Stimulated activated CD8-positive, alpha-beta memory T cell treated with anti-CD3 and anti-CD28 coated beads, Interleukin-4, amount 100 ng/mL, for 4 hours (primary cell): ENCODE measurements around the gene HDAC8.

ENCODE experiments used
- DNase-seq, 2 donors: peaks; one replicate each; pipeline ENCODE4 v3.0.0-alpha.2; 2020; ENCODE audit warnings: low read depth in 2 of 2, low spot score in 1 of 2

The HDAC8 gene

GRCh38 chrX:72299891-72300630, 272.6 kb downstream of the HDAC8 start:
- no peak for DNase-seq

- no peak for DNase-seq
Measured at GRCh38 chrX:72297953-72298730, 274.5 kb downstream of the HDAC8 start.

GRCh38 chrX:72296991-72297390, 275.7 kb downstream of the HDAC8 start:
- no peak for DNase-seq

- no peak for DNase-seq
Measured at GRCh38 chrX:72295745-72296144, 276.9 kb downstream of the HDAC8 start.

DNA sequence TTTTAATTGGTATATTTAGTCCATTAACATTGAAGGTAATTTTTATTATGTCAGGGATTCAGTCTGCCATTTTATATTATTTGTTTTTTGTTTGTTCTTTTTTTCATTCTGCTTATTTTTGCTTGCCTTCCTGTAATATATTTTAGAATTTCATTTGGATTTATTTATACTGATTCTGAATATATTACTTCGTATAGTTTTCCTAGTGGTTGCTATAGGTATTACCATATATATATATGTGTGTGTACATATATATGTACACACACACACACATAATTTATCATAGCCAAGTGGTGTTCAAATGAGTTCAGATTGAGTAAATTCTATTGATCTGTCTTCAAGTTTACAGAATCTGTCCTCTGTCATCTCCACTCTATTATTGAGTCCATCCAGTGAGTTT, 278.1 kb downstream of the HDAC8 start:
- DNase-seq, result no peak

DNA sequence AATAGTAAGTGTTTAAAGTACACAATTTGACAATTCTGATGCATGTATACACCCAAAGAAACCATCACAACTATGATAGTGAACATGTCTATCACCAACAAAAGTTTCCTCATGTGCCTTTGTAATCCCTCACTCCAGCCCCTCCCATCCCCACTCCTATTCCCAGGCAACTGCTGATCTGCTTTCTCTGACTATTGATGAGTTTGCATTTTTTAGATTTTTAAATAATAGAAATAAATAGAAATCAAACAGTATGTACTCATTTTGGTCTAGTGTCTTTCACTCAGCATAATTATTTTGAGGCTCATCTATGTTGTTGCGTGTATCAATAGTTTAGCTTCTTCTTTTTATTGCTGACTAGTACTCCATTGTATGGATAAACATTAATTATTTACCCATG, 290.3 kb downstream of the HDAC8 start:
- DNase-seq, result no peak

GRCh38 chrX:72280321-72280845, 292.3 kb downstream of the HDAC8 start:
- DNase-seq, result no peak
